NOMO-1 (cell line): ENCODE measurements around the gene IL1RAPL2.
A peak's percentile ranks its signal among the peaks of the same experiment; 100 is the strongest.
"Not testable (repeated sequence)": the region's sequence is repeated elsewhere in the genome, so short reads cannot be mapped to it uniquely, and the experiment has no call there.

Experiments used
- DNase-seq, 2 experiments: peaks; one replicate each; lab custom pipeline; 2025; ENCODE audit not compliant: unreplicated experiment in 2 of 2; lab: John Stamatoyannopoulos, UW

The IL1RAPL2 gene

GRCh38 chrX:104669063-104669462, 103.1 kb downstream of the IL1RAPL2 start:
- DNase-seq: no peak

GRCh38 chrX:104670051-104670450, 104.1 kb downstream of the IL1RAPL2 start:
- no peak for DNase-seq

- DNase-seq: not testable (repeated sequence)
Observed at GRCh38 chrX:104677517-104677916, 111.5 kb downstream of the IL1RAPL2 start.

GRCh38 chrX:104679175-104679574, 113.2 kb downstream of the IL1RAPL2 start:
- DNase-seq: peak; percentile 60 to 61

- DNase-seq: no peak
Observed at GRCh38 chrX:104681214-104681613, 115.2 kb downstream of the IL1RAPL2 start.

GRCh38 chrX:104684077-104684476, 118.1 kb downstream of the IL1RAPL2 start:
- no peak for DNase-seq

- DNase-seq: no peak
Observed at GRCh38 chrX:104695593-104695992, 129.6 kb downstream of the IL1RAPL2 start.

GRCh38 chrX:104696667-104697066, 130.7 kb downstream of the IL1RAPL2 start:
- no peak for DNase-seq

GRCh38 chrX:104697294-104697693, 131.3 kb downstream of the IL1RAPL2 start:
- peak; percentile 51 to 72 for DNase-seq

GRCh38 chrX:104707042-104707441, 141.0 kb downstream of the IL1RAPL2 start:
- no peak for DNase-seq

- DNase-seq: no peak
Observed at GRCh38 chrX:104707572-104707971, 141.6 kb downstream of the IL1RAPL2 start.

- peak in 1 of 2 experiments; percentile 9 for DNase-seq
Observed at GRCh38 chrX:104712515-104712914, 146.5 kb downstream of the IL1RAPL2 start.

- no peak for DNase-seq
Observed at GRCh38 chrX:104721854-104722253, 155.9 kb downstream of the IL1RAPL2 start.

- no peak for DNase-seq
Observed at GRCh38 chrX:104728456-104728855, 162.5 kb downstream of the IL1RAPL2 start.

GRCh38 chrX:104742355-104742754, 176.4 kb downstream of the IL1RAPL2 start:
- DNase-seq: no peak

- DNase-seq: no peak
Observed at GRCh38 chrX:104745152-104745551, 179.2 kb downstream of the IL1RAPL2 start.

GRCh38 chrX:104749951-104750610, 184.1 kb downstream of the IL1RAPL2 start:
- DNase-seq: no peak

- DNase-seq: no peak
Observed at GRCh38 chrX:104762641-104763040, 196.6 kb downstream of the IL1RAPL2 start.

- no peak for DNase-seq
Observed at GRCh38 chrX:104789784-104790183, 223.8 kb downstream of the IL1RAPL2 start.

- no peak for DNase-seq
Observed at GRCh38 chrX:104795804-104796203, 229.8 kb downstream of the IL1RAPL2 start.

GRCh38 chrX:104803219-104803618, 237.2 kb downstream of the IL1RAPL2 start:
- DNase-seq: no peak

GRCh38 chrX:104806346-104806745, 240.3 kb downstream of the IL1RAPL2 start:
- DNase-seq: no peak

- no peak for DNase-seq
Observed at GRCh38 chrX:104833401-104833800, 267.4 kb downstream of the IL1RAPL2 start.
